Astrocyte (in vitro differentiated cells and primary cell): ENCODE measurements around the gene LRIT3.

Experiments
- CTCF ChIP-seq: IDR thresholded peaks from 2 replicates; pipeline ENCODE4 v1.5.1; 2011; ENCODE audit warnings: low read depth, mild to moderate bottlenecking, inconsistent platforms, low read length, moderate library complexity; ENCODE audit not compliant: insufficient read depth
- EZH2 ChIP-seq: IDR thresholded peaks from 2 replicates; pipeline ENCODE4 v1.6.1; 2012; ENCODE audit warnings: mild to moderate bottlenecking, low read length, inconsistent platforms; ENCODE audit not compliant: insufficient read depth

GRCh38 chr4:109872065-109872464 lies 24.2 kb downstream of the LRIT3 start:
- TF ChIP-seq CTCF: no peak
- TF ChIP-seq EZH2: no peak
